Hepatocyte (in vitro differentiated cells): ENCODE results near the gene UTF1. TPM values are rescaled to one million over a fixed set of nuclear protein-coding genes. Genes with fewer than 3 reads are reported as not detected.

Experiments
- DNase-seq: peaks from one replicate; pipeline ENCODE4 v3.0.0-alpha.2; 2016; ENCODE audit warnings: low spot score
- H2AFZ ChIP-seq: fragments of 200-600 bp; sonication (generic); 2 replicates; pipeline ENCODE4 v1.6.0; 2016; ENCODE audit warnings: antibody characterized with exemption, mild to moderate bottlenecking
- H3K27ac ChIP-seq: fragments of 200-600 bp; sonication (generic); 2 replicates; pipeline ENCODE4 v1.5.1; 2016; ENCODE audit warnings: mild to moderate bottlenecking
- H3K27me3 ChIP-seq: fragments of 200-600 bp; sonication (generic); 2 replicates; pipeline ENCODE4 v1.6.1; 2016
- H3K36me3 ChIP-seq: fragments of 200-600 bp; sonication (generic); replicated peaks from 2 replicates; pipeline ENCODE4 v1.5.1; 2016; ENCODE audit warnings: low read depth; ENCODE audit not compliant: insufficient read depth
- H3K4me1 ChIP-seq: fragments of 200-600 bp; sonication (generic); 2 replicates; pipeline ENCODE4 v1.5.1; 2016; ENCODE audit warnings: mild to moderate bottlenecking, moderate library complexity; ENCODE audit not compliant: insufficient read depth
- H3K4me2 ChIP-seq: fragments of 200-600 bp; sonication (generic); 2 replicates; pipeline ENCODE4 v1.6.0; 2016
- H3K4me3 ChIP-seq: fragments of 200-600 bp; sonication (generic); 2 replicates; pipeline ENCODE4 v1.5.1; 2016; ENCODE audit warnings: mild to moderate bottlenecking
- H3K79me2 ChIP-seq: fragments of 200-600 bp; sonication (generic); 2 replicates; pipeline ENCODE4 v1.6.0; 2017; ENCODE audit warnings: mild to moderate bottlenecking
- H3K9me2 ChIP-seq: fragments of 200-600 bp; sonication (generic); replicated peaks from 2 replicates; pipeline ENCODE4 v1.6.0; 2017; ENCODE audit warnings: mild to moderate bottlenecking; ENCODE audit not compliant: insufficient read depth
- H3K9me3 ChIP-seq: fragments of 200-600 bp; sonication (generic); 2 replicates; pipeline ENCODE4 v1.5.1; 2016; ENCODE audit warnings: low read depth, mild to moderate bottlenecking
- H4K20me1 ChIP-seq: fragments of 200-600 bp; sonication (generic); 2 replicates; pipeline ENCODE4 v1.6.0; 2016; ENCODE audit warnings: mild to moderate bottlenecking; ENCODE audit not compliant: insufficient read depth, poor library complexity, severe bottlenecking
- EZH2 ChIP-seq: fragments of 200-600 bp; sonication (generic); IDR thresholded peaks from 2 replicates; pipeline ENCODE4 v1.6.1; 2016; ENCODE audit warnings: antibody characterized with exemption, mild to moderate bottlenecking, borderline replicate concordance
- EZH2phosphoT487 ChIP-seq: fragments of 200-600 bp; sonication (generic); IDR thresholded peaks from one replicate; pipeline ENCODE4 v1.6.1; 2018; ENCODE audit warnings: antibody characterized with exemption, mild to moderate bottlenecking, low read depth, moderate library complexity; ENCODE audit not compliant: unreplicated experiment, severe bottlenecking
- WGBS: methylation state at CpG from one replicate; pipeline ENCODE4 v1.1.6; 2016; ENCODE audit warnings: low lambda C conversion rate; ENCODE audit errors: missing lambda C conversion rate; 5-methylcytosine and 5-hydroxymethylcytosine counted together
- polyA plus RNA-seq: library from polyadenylated mRNA; unstranded; fragments of >200 nt; fragmentation: Nextera tagmentation; extraction: Ambion mirVana; gene quantifications from 2 replicates; pipeline ENCODE4 v1.2.1, GENCODE V29; 2016
- total RNA-seq: library from RNA; depleted of rRNA; stranded (reverse); fragments of >200 nt; gene quantifications from 2 replicates; pipeline ENCODE4 v1.2.3, GENCODE V29; 2014
- TF ChIP-seq, protein P1 (sequence below): fragments of 200-600 bp; sonication (generic); IDR thresholded peaks from 2 replicates; pipeline ENCODE4 v1.5.1; 2016; ENCODE audit warnings: antibody characterized with exemption, mild to moderate bottlenecking; ENCODE audit not compliant: poor library complexity

The UTF1 gene
- total and polyA plus RNA-seq, 2 experiments from 2014 or later: not detected

DNA sequence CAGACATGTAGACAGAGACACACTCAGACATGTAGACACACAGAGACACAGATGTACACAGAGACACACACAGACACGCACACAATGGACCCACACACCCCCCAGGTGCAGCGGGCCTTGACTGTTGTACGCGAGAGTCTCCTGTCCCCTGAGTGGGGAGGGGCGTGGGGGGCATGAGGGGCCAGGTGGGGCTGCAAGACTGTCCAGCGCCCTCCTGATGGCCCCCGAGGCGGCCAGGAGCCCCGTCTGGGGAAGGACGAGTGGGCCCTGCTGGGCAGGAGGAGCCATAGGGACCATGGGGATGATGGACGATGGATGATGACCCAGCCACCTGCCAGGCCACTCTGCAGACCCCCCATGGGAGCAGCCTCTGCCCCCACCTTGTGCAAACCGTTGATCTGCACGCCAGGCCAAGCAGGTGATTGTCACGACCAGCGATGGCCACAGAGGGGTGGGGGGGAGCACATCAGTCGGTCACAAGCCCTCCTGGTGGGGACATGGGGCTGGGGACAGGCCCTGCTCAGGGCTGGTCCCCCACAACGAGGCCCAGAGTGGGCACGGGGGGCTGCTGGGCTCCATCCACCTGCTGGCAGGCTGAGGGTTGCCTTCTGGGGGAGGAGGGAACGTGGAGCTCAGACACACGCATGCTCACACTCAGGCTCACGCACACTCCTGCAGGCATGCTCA lies 19.2 kb downstream of the UTF1 start:
- no peaks in the 10 kb centered on the region for H3K27me3 ChIP-seq
- WGBS: 87% methylated on average over 16 of the region's 21 CpGs

DNA sequence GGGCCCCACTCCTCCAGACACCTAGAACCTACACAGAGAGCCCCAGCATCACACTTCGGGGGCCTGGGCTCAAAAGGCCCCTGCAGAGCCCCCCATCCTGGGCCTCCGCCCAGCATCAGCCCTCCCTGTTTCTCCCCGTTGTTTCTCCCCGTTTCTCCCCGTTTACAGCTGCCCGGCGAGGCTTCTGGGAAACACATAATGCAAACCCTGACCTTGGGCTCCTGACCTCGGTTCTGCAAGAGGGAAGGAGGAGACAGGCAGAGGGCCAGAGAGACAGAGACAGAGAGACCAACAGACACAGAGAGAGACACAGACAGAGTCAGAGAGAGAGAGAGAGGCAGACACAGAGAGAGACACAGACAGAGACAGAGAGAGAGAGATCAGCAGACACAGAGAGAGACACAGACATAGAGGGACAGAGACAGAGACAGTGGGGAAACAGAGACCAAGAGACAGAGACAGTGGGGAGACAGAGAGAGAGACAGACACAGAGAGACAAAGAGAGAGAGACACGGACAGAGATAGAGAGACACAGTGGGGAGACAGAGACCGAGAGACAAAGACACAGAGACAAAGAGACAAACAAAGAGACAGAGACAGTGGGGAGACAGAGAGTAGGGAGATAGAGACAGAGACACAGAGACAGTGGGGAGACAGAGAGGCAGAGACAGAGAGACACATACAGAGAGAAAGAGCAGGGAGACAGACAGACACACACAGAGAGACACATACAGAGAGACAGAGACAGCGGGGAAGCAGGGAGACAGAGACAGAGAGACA lies 20.1 kb downstream of the UTF1 start:
- WGBS: 73% methylated on average over 11 of the region's 11 CpGs
- no peak for DNase-seq
- no peaks in the 10 kb centered on the region for H3K27me3 ChIP-seq

More for the DNA sequence above, 19.2 kb downstream of the UTF1 start:
- no peaks in the 10 kb centered on the region for H3K36me3 ChIP-seq
- no peaks in the 10 kb centered on the region for H3K9me3 ChIP-seq
- no peak overlapping the region for H3K27ac ChIP-seq
- DNase-seq: no peak
- H3K4me1 ChIP-seq: peaks cover 14% of the 10 kb centered on the region
- no peaks in the 10 kb centered on the region for H3K9me2 ChIP-seq
- no peaks in the 10 kb centered on the region for H3K79me2 ChIP-seq
- H2AFZ ChIP-seq: no peak overlapping the region
- H3K4me2 ChIP-seq: no peak overlapping the region
- TF ChIP-seq EZH2phosphoT487 (no peak), EZH2 (no peak)
- TF ChIP-seq, protein P1, sequence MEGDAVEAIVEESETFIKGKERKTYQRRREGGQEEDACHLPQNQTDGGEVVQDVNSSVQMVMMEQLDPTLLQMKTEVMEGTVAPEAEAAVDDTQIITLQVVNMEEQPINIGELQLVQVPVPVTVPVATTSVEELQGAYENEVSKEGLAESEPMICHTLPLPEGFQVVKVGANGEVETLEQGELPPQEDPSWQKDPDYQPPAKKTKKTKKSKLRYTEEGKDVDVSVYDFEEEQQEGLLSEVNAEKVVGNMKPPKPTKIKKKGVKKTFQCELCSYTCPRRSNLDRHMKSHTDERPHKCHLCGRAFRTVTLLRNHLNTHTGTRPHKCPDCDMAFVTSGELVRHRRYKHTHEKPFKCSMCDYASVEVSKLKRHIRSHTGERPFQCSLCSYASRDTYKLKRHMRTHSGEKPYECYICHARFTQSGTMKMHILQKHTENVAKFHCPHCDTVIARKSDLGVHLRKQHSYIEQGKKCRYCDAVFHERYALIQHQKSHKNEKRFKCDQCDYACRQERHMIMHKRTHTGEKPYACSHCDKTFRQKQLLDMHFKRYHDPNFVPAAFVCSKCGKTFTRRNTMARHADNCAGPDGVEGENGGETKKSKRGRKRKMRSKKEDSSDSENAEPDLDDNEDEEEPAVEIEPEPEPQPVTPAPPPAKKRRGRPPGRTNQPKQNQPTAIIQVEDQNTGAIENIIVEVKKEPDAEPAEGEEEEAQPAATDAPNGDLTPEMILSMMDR: no peak
- H4K20me1 ChIP-seq: no peaks in the 10 kb centered on the region
- H3K4me3 ChIP-seq: no peak overlapping the region

DNA sequence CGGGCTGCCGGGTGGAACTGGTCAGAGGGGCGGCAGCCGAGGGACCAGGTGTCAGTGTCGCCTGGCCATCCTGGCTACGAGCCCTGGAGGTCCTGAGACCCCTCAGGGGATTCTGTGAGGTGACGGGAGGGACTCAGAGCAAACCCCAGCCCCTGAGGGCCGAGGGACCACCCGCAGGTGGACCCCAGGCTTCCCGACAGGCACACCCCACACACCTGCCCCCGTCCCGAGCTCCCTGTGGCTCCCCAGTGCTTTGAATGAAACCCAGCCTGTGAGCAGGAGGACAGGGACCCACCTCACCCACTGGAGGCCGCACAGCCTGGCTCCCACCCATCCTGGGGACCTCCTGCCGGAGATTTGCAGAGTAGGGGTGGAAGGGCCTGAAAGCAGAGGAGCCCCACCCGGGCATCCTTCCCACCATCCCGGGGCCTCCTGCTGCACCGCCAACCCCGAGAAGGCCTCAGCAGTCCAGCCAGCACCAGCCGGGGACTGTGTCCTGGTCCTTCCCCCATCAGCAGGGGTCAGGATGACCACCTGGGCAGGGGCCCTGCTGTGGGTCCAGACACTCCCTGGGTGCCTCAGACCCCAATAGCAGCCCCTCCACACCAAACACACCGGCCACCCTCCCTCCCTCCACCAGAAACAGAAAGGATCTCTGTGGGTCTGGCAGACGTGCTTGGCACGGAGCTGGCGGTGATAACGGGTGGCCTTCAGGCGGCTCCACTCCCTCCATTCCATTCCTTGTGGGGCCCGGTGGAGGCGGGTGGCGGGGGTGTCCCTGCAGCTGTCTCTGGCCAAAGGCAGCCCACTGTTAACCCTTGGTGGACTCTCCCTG lies 21.6 kb downstream of the UTF1 start:
- Histone ChIP-seq H2AFZ (no peak overlapping the region), H3K9me2 (no peaks in the 10 kb centered on the region), H3K4me1 (peaks cover 3% of the 10 kb centered on the region), H3K27me3 (no peaks in the 10 kb centered on the region), H3K4me3 (no peak overlapping the region), H4K20me1 (no peaks in the 10 kb centered on the region), H3K9me3 (no peaks in the 10 kb centered on the region), H3K79me2 (no peaks in the 10 kb centered on the region), H3K27ac (no peak overlapping the region), H3K4me2 (peak overlapping the region; percentile 44), H3K36me3 (no peaks in the 10 kb centered on the region)
- no peak for DNase-seq
- no peak for TF ChIP-seq EZH2
- TF ChIP-seq, protein P1: no peak
- TF ChIP-seq EZH2phosphoT487: no peak
- 69% methylated on average over 28 of the region's 28 CpGs for WGBS

More for the DNA sequence above, 20.1 kb downstream of the UTF1 start:
- no peaks in the 10 kb centered on the region for H4K20me1 ChIP-seq
- H3K36me3 ChIP-seq: no peaks in the 10 kb centered on the region
- H3K79me2 ChIP-seq: no peaks in the 10 kb centered on the region
- H3K4me1 ChIP-seq: peaks cover 13% of the 10 kb centered on the region
- no peak overlapping the region for H3K27ac ChIP-seq
- no peak overlapping the region for H3K4me2 ChIP-seq
- no peaks in the 10 kb centered on the region for H3K9me2 ChIP-seq
- TF ChIP-seq, protein P1: no peak
- TF ChIP-seq EZH2 (no peak), EZH2phosphoT487 (no peak)
- H3K9me3 ChIP-seq: no peaks in the 10 kb centered on the region
- no peak overlapping the region for H3K4me3 ChIP-seq
- H2AFZ ChIP-seq: no peak overlapping the region
